HG03139 (cell line): ENCODE measurements around the gene PAX5.

ENCODE experiments used
- ATAC-seq: cut with Tn5 transposase; IDR thresholded peaks from one replicate; pipeline ENCODE4 v1.9.1; 2021; ENCODE audit not compliant: unreplicated experiment

PAX5 gene

DNA sequence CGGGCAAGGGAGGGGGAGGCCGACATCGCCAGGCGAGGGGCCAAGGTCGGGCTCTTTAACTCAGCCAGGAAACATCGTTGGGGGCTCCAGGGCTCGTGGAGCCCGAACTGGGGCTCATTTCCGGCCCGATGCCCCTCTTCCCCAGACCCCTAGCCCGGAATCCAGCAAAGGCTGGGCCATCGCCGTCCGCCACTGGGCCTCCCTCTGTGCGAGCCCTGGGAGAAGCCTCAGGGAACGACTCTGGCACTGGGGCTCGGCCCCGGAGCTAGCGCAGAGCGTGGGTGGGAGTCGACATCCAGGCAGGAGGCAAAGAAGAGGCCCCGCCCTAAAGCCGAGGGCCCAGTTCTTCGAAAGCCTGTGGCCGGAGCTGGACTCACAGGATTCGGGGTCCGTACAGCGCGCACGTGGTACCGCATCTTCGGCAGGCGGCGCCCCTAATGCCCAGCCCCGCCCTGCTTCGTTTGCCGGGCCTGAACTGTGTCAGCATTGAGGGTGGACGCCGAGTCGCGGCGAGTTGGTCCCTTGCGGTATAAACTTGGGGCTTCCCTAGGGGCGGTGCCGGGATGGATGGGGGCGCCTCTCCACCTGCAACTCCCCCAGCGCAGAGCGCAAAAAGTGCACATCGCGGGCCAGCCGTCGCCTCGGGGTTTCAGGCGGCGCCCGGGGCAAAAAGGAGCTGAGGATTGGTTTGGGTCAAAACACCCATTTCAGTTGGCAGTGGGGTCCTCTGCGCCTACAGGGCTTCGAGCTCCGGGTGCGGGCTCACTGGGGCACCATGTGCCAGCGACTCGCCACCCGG is 3.6 kb upstream of the PAX5 start:
- no peak for ATAC-seq

DNA sequence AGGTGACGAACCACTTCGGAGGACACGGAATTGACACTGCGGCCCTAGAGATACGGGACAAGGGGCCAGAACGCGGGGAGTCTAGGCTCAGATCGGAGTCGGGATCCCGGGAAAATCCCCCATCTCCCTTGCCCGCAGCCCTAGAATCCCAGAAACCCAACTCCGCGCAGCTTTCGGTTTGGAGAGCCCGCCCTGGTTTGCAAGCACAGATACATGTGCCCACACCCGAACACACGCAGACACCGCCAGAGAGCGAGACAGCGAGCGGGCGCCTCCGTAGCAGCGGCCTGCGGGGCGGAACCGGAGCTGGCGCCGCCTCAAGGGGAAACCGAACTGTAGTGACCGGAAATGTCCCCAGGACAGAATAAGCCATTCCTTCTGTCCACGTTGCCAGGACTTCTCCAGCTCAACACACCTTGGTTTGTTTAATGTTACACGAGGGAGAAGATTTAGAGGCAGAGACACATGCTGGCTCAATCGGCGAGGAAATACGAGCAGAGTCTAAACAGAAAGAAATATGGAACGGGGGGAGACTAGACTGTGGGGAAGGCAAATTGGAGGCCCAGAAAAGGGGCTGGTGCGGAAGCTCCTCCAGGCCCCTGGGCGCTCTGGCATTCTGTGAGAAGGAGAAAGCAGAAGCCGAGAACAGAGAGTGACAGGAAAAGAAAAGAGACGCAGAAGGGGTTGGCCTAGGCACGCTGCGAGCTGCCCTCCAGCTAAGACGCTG is 2.9 kb upstream of the PAX5 start:
- no peak for ATAC-seq

DNA sequence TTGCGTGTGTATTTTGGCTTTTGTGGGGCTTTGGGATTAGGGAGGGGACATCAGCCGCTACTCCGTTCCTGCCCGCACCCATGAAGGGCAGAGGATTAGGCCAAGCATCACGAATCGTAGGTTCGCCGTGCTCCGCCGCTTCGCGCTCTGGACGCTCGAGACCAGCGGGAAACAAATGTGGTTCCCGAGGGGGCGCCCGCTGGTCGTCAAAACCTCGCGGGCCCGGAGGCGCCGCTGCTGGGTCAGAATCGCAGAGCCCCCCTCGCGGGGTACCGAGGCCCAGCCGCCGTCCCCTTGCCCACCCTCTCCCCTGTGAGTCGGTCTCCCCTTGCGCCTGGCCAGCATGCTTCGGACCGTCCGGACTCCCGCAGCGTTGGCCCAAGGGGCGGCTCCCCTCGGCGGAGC is 2.3 kb upstream of the PAX5 start:
- ATAC-seq, result no peak

DNA sequence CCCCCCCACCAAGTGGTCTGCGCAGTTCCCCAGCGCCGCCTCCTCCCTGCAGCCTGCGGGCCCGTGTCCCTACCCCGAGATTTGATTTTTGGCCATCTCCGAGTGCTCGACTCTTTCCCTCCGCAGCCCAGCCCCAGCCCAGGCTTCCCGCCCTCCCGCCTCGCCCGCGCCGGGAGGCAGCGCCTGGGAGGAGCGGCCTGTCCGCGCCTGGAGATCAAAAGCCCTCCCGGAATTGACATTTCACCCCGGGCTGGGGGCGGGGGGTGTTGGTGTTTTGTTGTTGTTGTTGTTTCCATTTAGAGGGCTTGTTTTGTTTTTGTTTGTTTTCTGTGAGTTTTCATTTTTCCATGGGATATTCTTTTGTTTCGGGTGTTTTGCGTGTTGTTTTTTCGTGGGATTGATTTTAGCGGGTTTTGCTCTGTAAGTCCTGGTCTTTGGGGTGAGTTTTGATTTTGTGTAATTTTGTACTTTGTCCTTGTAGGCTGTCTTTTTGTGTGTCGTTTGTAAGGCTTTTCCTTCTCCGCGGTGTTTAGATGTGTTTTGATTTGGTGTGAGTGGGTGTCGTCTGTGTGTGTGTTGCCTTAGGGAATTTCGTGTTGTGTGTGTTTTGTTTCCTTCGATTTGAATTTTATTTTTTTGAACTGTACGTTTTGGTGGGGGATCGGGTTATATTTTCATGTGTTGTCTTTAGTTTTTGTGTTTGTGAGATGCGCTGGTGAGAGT is 1.7 kb upstream of the PAX5 start:
- ATAC-seq, result no peak

DNA sequence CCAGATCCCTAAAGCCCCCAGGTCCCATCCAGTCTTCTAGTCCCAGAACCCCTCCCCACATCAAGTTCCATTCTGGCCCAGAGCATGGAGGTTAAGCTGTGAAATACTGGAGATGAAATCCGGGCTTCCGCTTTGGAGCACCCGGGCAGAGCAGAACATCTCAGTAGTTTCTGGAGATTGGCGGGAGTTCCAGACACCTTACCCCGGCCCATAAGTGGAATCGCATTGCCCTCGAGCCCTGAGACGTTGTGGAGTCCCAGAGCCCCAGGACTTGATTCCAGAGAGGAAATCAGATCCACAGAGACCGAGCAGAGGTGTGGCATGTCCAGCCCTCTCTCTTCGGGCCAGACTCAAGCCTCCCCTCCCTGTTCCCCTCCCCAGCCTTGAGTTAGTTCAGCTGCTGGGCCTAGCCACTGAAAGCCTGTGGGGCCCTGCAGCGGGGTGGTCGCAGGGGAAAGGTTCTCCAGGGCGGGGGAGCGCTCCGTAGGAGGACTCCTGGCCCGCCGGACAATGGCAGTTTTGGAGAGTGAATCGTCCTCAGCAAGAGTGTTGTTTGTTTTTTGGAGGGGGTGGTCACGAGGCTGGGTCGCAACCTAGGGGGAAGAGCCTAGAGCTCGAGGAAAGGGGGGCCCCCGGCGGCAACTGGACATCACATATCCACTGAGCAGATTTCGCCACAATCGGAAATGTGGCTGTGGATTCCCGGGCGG is 1.0 kb upstream of the PAX5 start:
- ATAC-seq, result no peak

DNA sequence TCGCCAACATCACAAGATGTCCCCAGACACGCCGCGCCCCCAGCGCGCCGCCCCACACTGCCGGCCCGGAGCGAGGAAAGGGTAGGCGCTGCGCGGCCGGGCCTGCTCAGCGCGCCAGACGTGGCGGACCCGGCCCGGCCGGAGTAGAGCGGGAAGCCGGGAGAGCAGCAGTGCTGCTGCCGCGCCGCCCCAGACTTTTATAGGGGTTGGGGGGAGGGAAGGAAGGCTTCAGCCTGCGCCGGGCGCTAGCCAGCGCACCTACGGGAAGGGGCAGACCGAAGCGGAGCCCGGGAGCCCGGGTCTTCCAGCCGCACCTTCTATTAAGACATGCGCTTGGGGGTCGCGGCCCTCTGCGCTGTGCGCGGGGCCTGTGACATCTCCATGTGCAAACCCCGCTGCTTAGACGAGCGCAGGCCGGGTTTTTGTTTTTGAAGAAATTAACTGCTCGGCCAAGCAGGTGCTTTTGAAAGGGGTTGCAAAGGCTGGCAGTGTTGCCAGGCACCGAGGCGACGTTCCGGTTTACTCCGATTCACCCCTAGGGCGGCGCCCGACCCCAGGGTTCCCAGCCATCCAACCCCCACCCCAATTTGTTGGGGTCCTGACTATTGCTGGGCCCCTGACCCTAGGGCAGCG is 353 bp upstream of the PAX5 start:
- ATAC-seq, result peak; percentile 22

DNA sequence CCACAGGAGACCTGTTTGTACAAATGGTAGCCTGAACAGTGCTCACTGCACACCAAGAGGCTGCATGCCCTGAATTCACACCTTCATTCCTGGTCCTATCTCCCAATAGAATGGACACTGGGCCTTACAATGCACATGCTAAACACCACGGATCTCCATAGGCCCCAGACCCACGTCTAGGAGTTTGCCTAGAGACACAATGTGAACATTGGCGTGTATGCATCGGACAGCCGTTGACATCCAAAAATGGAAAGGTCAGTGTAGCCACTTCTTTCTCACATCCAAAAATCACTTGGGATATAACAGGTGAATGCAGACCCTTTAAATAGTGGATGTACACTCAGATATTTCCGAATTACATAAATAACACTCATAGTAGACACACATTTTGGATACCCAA is 927 bp downstream of the PAX5 start:
- no peak for ATAC-seq

DNA sequence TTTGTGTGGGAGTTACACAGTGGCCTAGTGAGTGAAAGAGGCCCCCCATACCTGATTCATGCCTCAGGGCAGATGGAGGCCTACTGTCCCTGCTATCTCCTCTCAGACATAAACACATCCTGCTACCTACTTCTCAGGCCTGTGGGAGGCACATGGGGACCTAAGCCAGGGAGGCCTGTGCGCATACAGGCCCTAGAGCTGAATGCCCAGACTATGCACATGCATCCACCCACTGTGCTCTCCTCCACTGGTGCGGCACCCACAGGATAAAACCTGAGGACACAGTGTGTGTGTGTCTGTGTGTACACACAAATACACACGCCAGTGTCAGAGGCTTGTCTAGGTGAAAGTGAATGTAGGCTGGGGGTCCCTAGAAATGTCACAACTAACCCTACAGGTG is 1.4 kb downstream of the PAX5 start:
- ATAC-seq, result no peak

DNA sequence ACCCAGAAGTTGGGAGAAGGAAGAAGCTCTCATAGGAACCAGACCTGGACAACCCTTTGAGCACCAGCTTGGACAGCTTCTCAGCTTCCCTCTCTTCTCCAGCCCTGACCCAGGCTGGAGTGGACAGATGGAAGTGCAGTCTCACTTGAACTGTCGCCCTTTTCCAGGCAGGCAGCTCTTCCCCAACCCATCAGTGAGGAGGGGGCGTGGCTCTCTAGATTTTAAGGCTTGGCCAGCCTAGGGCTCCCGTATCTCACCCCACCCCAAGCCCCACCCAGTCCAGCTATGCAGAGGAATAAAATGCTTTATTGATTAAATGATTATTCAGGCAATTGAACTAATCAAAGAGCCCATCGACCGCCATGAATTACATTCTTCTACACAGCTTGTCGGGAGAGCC is 2.2 kb downstream of the PAX5 start:
- ATAC-seq, result no peak

DNA sequence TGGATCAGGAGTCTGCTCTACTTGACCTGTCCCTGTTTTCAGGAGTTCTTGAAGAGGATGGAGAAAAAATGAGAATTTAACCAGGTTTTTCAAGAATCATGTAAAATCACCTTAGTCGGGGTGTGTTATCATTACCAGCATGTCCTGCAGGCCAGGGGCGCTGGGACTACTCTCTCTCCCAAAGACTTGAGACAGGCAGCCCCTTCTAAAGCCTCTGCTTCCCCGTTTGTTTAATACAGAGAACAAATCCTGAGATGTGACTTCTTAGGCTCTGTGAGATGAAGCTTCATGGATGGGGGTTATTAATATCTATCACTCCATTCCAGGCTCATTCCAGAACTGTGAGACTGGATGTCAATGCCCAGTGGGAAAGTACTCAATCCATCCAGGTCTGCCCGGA is 3.0 kb downstream of the PAX5 start:
- ATAC-seq, result no peak

DNA sequence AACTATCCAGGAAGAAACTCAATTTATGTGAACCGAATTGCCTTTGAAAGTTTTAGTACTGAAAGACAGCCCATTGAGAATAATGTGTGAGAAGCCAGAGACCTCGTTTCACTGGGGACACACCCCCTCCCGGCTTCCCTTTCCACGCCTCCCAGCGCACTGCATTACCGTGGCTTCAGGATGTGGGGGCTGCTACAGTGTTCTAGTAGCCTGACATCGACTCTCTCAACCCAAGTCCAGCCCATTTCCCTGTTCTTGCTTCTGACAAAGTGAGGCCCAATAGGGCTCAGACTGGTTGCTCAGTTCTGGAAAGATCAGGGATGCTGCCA is 3.5 kb downstream of the PAX5 start:
- no peak for ATAC-seq

DNA sequence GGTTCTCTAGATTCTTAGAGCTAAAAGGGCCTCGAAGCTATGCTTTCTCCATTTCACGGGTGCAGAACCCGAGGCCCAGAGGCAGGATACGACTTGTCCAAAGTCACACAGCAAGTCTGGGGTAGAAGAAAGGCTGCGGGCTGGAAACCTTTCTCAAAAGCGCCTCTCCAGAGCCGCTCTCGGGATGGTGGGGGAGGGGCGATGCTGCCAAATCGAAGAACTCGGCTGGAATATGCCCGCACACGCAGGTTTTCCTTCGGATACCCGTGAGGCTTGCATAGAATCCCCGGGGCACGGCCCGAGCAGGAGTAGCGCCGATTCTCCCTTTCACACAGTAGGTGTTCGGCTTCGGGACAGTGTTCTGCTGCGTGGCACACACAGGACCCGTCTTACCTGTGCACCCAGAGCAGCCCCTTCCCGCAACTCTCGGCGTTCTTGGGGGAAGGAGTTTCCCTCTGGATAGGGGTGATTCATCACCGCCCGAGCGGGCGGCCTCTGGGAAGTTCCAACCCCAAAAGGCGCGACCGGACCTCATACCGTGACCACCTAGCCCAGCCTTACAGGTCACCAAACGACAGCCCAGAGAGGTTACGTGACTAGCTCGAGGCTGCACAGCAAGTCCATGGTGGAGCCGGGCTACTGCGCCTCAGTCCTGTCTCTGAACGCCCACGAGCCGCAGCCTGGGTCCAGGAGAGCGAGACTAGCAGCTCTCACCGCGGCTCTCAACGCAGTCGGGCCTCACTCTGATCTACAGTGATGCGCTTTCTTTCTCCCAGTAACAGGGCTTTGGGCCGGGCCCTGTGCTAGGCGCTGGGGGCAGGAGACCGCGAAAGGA is 4.1 kb downstream of the PAX5 start:
- ATAC-seq, result no peak

DNA sequence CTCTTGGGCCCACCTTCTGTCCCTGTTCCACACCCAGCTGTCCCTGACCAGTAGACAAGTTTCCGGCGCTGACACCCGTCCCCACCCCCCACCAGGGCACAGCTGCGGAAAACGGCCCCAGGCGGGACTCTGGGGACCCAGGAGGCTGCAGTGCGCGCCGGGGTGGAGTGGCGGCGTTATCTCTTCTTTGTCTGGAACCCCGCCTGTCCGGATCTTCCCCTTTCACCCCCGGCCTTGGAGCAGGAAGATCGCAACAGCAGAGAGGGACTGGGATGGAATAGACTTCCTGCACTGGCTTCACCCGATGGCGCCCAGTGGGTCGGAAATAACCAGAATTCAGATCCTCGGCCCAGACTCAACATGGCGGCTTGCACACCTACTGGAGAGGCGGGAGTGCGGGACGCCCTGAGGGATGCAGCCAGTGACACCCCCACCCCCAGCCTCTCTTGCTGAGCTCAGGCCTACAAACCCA is 4.7 kb downstream of the PAX5 start:
- ATAC-seq, result no peak

DNA sequence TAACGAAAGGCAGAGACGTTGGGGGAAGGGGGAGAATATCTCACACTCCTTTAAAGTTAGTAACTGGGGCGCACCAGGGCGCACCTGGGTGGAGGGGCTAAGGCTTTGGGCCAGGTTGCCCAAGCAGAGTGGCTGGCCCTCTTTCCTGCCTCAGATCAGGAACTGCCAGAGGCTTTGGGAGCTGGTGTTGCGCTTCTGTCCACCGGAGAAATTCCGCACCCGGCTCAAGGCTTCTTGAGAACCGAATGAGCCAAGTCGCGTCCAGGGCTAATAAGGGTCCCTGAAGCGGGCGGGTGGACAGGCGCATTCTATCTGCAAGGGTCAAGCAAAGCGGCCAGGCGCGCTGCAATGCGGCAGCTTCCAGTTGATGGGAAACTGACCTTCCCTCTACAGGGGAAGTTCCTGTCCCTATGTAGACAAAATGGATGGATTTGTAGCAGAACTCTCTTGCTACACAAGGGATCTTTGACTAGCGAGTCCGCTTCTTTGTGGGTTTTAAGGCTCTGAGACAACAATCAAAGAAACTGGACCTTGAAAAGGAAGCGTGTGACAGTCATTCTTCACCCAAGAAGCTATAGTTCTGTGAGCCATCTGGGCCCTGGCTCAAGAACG is 5.5 kb downstream of the PAX5 start:
- no peak for ATAC-seq

DNA sequence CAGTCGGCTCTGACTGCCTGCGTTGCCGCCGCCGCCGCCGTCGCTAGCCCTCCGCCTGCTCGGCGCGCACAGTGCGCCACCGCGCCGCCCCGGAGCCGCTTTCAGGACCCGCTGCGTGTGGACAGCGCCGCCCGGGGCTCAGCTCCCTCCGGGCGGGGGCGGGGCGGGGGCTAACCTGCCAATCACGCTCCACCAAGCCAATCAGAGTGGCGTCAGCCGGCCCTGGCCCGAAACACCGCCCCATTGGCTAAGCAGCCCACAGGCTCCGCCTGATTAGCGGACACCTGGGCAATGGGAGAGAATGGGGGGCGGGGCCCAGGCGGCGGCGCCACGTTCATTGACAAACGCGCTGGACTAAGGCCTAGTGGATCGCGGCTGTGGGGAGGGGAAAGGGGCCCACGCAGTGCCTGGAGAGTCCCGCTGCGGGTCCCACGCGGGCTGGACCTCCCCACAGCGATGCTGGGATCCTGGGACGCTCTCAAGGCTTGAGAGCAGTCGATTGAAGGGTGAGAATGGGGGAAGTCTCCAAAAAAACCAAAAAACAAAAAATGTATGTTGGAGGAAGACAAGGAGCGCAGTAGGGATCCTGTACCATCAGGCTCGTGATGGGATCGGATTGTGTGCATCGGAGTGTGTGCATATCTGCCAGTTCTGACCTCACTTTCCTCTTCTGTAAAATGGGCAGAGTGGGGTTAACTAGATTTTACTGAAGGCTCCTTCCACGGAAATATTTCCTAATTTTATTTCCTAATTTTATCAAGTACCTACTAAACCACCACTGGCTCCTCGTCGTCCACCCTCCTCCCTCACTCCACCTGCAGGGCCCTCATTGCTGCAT is 6.3 kb downstream of the PAX5 start:
- peak; percentile 56 for ATAC-seq

DNA sequence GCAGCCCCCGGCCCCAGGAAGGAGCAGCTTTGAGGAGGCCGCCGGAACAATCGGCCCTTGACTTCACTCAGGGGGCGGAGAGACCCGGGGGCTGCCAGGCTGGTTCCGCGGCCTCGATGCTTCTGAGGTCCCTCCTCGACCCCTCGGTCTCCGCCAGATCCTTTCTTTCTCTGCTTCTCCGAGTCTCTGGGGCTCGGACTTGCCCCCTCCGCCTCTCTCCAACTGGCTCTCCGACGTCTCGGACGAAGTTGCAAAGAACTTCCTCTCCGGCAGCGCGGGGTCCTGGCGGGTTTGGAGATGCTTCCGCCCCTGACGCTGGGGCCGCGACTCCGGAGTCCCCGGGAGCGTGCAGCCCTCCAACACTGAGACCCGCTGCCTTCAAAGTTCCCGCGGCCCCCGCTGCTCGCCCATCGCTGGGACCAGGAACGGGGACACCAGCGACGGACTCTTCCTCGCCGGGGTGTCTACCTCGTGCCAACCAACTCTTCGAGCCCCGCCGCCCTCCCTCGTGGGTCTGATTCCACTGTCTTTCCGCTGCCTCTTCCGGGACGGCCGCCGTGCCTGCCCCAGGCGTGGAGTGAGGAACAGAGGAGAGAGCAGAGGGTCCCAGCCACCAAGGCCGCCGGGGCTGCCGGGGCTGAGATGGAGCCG is 7.0 kb downstream of the PAX5 start:
- no peak for ATAC-seq

DNA sequence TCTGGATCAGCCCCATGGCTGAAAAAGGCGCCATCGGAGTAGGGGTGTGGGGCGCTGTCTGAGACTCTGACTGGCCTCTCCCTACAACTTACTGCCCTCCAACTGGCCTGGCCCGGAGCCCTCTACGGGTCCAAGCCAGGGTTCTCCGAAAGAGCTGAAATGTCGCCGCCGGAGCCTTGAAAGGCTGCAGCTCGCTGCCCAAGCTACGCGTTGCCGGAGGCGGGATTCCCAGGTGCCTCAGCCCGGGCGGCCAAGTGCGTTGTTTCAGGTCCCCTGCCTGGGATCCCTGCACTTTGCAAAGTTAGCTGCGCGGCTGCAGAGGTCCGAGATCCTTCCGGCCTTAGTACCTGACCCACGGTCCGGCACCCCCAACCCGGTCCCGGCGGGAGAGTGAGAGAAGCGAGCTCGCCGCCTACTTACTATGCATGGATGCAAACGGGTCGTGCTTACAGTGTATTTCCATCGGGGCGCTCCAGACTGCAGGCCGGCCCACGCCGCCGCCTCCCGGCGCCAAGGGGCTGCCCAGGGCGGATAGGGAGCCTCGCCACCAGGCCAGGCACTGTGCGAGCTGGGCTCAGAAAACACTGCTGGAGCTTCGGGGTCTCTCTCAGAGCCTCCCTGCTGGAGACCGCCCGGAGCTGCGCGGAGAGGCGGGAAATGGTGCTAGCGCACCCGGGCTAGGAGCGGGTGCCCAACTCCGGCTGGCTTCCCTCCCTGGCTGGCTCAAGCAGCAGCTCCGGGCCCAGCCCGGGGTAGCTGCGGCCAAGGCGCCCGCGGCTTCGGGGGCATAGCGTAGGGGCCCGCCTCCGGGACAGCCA is 7.7 kb downstream of the PAX5 start:
- no peak for ATAC-seq

DNA sequence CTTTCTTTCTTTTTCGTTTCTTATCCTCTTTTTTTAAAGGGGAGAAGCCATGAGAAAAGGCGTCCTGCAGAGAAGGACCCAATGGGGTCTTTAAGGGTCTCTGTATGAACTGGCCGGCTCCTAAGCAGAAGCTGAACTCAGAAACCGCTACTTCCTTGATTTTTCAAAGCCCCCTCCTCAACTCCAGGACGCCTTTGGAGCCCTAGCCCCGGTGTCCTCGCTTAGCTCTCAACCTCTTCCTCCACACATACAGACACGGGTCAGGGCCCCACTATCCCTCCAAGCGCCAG is 8.3 kb downstream of the PAX5 start:
- no peak for ATAC-seq
